NB4 (cell line): ENCODE measurements around the gene ZMYND10.

Experiments used
- MYC ChIP-seq: IDR thresholded peaks from 2 replicates; pipeline ENCODE4 v1.6.1; 2011; ENCODE audit warnings: low read depth, low read length
- POLR2A ChIP-seq: IDR thresholded peaks from 2 replicates; pipeline ENCODE4 v1.6.1; 2011; ENCODE audit warnings: mild to moderate bottlenecking; ENCODE audit not compliant: insufficient read length; ENCODE audit errors: extremely low read depth
- TF ChIP-seq, protein P1 (sequence below): IDR thresholded peaks from one replicate; pipeline ENCODE4 v1.5.1; 2012; ENCODE audit warnings: low read depth, low read length

DNA sequence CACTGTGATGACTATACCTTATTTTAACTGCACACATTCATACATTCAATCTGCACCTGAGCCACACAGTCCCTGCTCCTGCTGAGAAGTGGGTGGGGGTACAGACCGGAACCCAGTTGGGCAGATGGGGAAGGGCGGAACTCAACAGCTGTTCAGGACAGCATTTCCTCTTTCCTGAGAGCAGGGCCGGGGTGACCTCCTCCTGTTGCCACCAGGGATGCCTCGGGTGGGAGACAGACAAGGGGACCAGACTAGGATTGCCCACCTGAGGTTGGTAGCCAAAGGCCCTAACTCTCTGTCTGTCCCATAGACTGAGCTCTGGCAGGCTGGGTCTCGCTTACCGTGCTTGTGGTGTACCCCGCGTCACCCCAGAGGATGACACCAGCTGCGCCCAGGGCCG is 26.9 kb downstream of the ZMYND10 start:
- TF ChIP-seq, protein P1, sequence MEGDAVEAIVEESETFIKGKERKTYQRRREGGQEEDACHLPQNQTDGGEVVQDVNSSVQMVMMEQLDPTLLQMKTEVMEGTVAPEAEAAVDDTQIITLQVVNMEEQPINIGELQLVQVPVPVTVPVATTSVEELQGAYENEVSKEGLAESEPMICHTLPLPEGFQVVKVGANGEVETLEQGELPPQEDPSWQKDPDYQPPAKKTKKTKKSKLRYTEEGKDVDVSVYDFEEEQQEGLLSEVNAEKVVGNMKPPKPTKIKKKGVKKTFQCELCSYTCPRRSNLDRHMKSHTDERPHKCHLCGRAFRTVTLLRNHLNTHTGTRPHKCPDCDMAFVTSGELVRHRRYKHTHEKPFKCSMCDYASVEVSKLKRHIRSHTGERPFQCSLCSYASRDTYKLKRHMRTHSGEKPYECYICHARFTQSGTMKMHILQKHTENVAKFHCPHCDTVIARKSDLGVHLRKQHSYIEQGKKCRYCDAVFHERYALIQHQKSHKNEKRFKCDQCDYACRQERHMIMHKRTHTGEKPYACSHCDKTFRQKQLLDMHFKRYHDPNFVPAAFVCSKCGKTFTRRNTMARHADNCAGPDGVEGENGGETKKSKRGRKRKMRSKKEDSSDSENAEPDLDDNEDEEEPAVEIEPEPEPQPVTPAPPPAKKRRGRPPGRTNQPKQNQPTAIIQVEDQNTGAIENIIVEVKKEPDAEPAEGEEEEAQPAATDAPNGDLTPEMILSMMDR: no peak
- TF ChIP-seq POLR2A: no peak
- no peak for TF ChIP-seq MYC
